Upper lobe of left lung (tissue), 6 donors: ENCODE data around the gene CARHSP1. TPM values are rescaled to one million over a fixed set of nuclear protein-coding genes. Genes with fewer than 3 reads are reported as not detected.
"Not testable (repeated sequence)": the region's sequence is repeated elsewhere in the genome, so short reads cannot be mapped to it uniquely, and the experiment has no call there.

Source experiments
- ATAC-seq, 2 donors: fragments of 200-7000 bp; cut with Tn5 transposase; one replicate each; pipeline ENCODE4 v1.9.1; 2022; ENCODE audit warnings: mild to moderate bottlenecking in 2 of 2, moderate library complexity in 2 of 2; ENCODE audit not compliant: low FRiP score in 2 of 2
- DNase-seq, 2 donors: peaks; one replicate each; pipeline ENCODE4 v3.0.0-alpha.2; 2019 to 2020
- H3K27ac ChIP-seq, 4 donors: fragments of 200-600 bp; sonication (generic); one replicate each; pipeline ENCODE4 v1.5.1; 2016 to 2019
- H3K27me3 ChIP-seq, 4 donors: fragments of 200-600 bp; sonication (generic); one replicate each; pipeline ENCODE4 v1.5.1; 2017 to 2019
- H3K36me3 ChIP-seq, 4 donors: fragments of 200-600 bp; sonication (generic); one replicate each; pipeline ENCODE4 v1.5.1; 2016 to 2019
- H3K4me1 ChIP-seq, 4 donors: fragments of 200-600 bp; sonication (generic); one replicate each; pipeline ENCODE4 v1.5.1; 2018 to 2019
- H3K4me3 ChIP-seq, 4 donors: fragments of 200-600 bp; sonication (generic); one replicate each; pipeline ENCODE4 v1.5.1; 2017 to 2019; ENCODE audit warnings: mild to moderate bottlenecking in 2 of 4, moderate library complexity in 1 of 4
- H3K9me3 ChIP-seq, 4 donors: fragments of 200-600 bp; sonication (generic); one replicate each; pipeline ENCODE4 v1.5.1; 2018 to 2019
- EP300 ChIP-seq, 4 donors: sonication (generic); formaldehyde crosslinking; IDR thresholded peaks; one replicate each; pipeline ENCODE4 v1.5.1; 2017; ENCODE audit warnings: antibody characterized with exemption in 4 of 4, control low read depth in 2 of 4
- POLR2A ChIP-seq, 4 donors: fragments of 450-650 bp; IDR thresholded peaks; one replicate each; pipeline ENCODE4 v1.5.1; 2016 to 2017; ENCODE audit warnings: antibody characterized with exemption in 4 of 4, mild to moderate bottlenecking in 2 of 4
- POLR2AphosphoS5 ChIP-seq, 2 donors: sonication (generic); formaldehyde crosslinking; IDR thresholded peaks; one replicate each; pipeline ENCODE4 v1.5.1; 2017; ENCODE audit warnings: antibody characterized with exemption in 2 of 2
- WGBS, 2 donors: methylation state at CpG; one replicate each; pipeline ENCODE4 v1.1.5; 2017 to 2018; 5-methylcytosine and 5-hydroxymethylcytosine counted together
- total RNA-seq, 6 donors: library from RNA; depleted of rRNA in 4 of 6; stranded (reverse); fragments of >200 nt in 4 of 6; gene quantifications; one replicate each; pipeline versions ENCODE4 v1.1.0 to v1.2.1, GENCODE V29; 2016 to 2021
- TF ChIP-seq, protein P1 (sequence below), 6 experiments: fragments of 450-650 bp in 4 of 6; fragments of 200-600 bp in 2 of 6; sonication (generic) in 2 of 6; IDR thresholded peaks; one replicate each; pipeline ENCODE4 v1.5.1; 2016 to 2019; ENCODE audit warnings: antibody characterized with exemption in 6 of 6
- donor health status: DM: no; HTN: no; CAD: no; lungs with moderate emphysema.
- donor health status: DM: no; HTN: yes; CAD: no; lungs with severe emphysema.

The CARHSP1 gene
- total RNA-seq, 6 donors from 2014 or later: 33.5 to 102 (median 75.3) TPM

DNA sequence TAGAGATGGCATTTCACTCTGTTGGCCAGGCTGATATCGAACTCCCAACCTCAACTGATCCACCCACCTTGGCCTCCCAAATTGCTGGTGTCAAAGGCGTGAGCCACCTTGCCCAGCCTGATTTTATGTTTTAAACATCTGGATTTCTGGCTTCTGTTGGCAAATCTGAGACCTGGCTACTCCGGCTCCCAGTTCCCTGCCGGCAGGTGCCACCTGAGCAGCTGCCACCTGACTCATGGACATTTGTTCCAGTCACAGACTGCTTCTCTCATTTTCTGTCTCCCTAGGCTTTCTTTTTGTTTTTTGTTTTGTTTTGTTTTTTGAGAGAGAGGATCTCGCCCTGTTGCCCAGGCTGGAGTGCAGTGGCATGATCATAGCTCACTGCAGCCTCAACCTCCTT lies 61.6 kb downstream of the CARHSP1 start:
- TF ChIP-seq, protein P1, sequence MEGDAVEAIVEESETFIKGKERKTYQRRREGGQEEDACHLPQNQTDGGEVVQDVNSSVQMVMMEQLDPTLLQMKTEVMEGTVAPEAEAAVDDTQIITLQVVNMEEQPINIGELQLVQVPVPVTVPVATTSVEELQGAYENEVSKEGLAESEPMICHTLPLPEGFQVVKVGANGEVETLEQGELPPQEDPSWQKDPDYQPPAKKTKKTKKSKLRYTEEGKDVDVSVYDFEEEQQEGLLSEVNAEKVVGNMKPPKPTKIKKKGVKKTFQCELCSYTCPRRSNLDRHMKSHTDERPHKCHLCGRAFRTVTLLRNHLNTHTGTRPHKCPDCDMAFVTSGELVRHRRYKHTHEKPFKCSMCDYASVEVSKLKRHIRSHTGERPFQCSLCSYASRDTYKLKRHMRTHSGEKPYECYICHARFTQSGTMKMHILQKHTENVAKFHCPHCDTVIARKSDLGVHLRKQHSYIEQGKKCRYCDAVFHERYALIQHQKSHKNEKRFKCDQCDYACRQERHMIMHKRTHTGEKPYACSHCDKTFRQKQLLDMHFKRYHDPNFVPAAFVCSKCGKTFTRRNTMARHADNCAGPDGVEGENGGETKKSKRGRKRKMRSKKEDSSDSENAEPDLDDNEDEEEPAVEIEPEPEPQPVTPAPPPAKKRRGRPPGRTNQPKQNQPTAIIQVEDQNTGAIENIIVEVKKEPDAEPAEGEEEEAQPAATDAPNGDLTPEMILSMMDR (IDR thresholded peaks at IDR 0.05): no peak
- TF ChIP-seq POLR2AphosphoS5 (IDR thresholded peaks at IDR 0.05) (no peak), POLR2A (IDR thresholded peaks at IDR 0.05) (no peak), EP300 (IDR thresholded peaks at IDR 0.05) (no peak)
- no peak overlapping the region for H3K4me3 ChIP-seq
- DNase-seq (no peak), ATAC-seq (no peak)
- H3K9me3 ChIP-seq: no peaks in the 10 kb centered on the region
- H3K27ac ChIP-seq: no peak overlapping the region
- no peaks in the 10 kb centered on the region for H3K27me3 ChIP-seq
- peaks cover 49 to 100% (median 87%) of the 10 kb centered on the region in 4 donors for H3K36me3 ChIP-seq
- no peaks in the 10 kb centered on the region for H3K4me1 ChIP-seq
- WGBS, 2 donors: 97 to 100% methylated on average over 5 of the region's 5 CpGs

DNA sequence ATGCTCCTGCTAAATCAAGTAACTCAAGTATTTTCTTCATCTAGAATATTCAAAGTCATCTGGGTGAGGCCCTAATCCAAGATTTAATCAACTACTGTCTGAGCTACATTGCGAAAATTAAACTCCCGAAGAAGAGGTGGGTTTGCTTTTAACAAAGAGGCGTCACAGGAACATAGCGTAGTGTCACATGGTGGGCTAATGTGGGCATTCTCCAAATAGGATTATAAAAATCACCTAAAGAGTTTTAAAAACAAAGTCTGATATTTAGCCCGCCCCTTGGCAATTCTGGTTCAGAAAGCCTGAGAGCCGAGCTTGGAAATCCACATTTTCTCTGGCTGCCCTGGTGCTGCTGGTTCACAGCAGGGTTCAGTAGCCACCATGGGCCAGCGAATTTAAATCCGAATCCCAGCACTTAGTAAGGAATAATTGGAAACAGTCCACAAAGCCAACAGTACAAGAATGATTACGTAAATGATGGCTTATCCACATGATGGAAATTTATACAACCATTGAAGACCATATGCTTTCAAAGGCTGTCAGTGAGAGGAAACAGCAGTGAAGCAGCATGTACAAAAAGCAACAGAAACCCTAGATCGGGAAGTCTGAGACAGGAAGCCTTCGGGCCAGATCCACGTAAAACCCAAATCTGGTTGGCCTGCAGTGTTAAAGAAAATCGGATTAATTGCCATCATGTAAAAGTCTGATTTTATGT lies 62.4 kb downstream of the CARHSP1 start:
- Histone ChIP-seq H3K36me3 (peaks cover 48 to 100% (median 86%) of the 10 kb centered on the region in 4 donors), H3K4me1 (no peaks in the 10 kb centered on the region), H3K27me3 (no peaks in the 10 kb centered on the region), H3K27ac (no peak overlapping the region), H3K4me3 (no peak overlapping the region), H3K9me3 (no peaks in the 10 kb centered on the region)
- WGBS, 2 donors: 85 to 94% methylated on average over 13 of the region's 13 CpGs
- DNase-seq (no peak), ATAC-seq (no peak)
- TF ChIP-seq POLR2A (IDR thresholded peaks at IDR 0.05): no peak
- no peak for TF ChIP-seq POLR2AphosphoS5 (IDR thresholded peaks at IDR 0.05)
- TF ChIP-seq, protein P1 (IDR thresholded peaks at IDR 0.05): no peak
- no peak for TF ChIP-seq EP300 (IDR thresholded peaks at IDR 0.05)

DNA sequence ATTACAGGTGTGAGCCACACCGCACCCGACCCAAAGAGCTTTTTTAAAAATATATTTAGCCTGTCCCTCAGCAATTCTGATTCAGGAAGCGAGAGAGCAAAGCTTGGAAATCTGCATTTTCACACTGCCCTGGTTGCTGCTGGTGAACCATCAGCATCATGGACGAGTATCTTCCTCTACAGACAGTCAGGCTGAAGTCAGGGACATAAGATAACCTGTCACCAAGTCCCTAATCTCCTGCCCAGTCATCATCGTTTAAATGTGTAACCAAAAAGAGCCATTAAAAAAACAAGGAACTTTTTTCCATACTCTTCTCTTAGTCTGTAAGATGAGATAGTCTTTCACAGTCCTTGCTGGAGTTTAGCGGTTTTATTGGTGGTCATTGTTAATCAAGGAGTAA lies 64.5 kb downstream of the CARHSP1 start:
- no peak for DNase-seq
- no peak overlapping the region for H3K27ac ChIP-seq
- peaks cover 6 to 9% (median 9%) of the 10 kb centered on the region in 4 donors for H3K4me1 ChIP-seq
- no peak overlapping the region for H3K4me3 ChIP-seq
- ATAC-seq: no peak
- TF ChIP-seq, protein P1 (IDR thresholded peaks at IDR 0.05): no peak
- TF ChIP-seq POLR2A (IDR thresholded peaks at IDR 0.05): no peak
- no peak for TF ChIP-seq EP300 (IDR thresholded peaks at IDR 0.05)
- no peak for TF ChIP-seq POLR2AphosphoS5 (IDR thresholded peaks at IDR 0.05)
- H3K36me3 ChIP-seq: peaks cover 37 to 87% (median 70%) of the 10 kb centered on the region in 4 donors
- H3K27me3 ChIP-seq: no peaks in the 10 kb centered on the region
- 88 to 89% methylated on average over 5 to 6 of the region's 6 CpGs for WGBS, 2 donors
- H3K9me3 ChIP-seq: no peaks in the 10 kb centered on the region

DNA sequence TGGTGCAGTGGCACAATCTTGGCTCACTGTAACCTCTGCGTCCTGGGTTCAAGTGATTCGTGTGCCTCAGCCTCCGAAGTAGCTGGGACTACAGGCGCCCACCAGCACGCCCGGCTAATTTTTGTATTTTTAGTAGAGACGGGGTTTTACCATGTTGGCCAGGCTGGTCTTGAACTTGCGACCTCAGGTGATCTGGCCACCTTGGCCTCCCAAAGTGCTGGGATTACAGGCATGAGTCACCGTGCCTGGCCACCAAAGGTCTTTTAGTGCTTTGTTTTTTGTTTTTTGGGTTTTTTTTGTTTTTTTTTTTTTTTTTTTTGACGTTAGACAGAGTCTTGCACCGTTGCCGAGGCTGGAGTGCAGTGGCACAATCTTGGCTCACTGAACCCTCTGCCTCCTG lies 65.1 kb downstream of the CARHSP1 start:
- not testable (repeated sequence) for H3K9me3 ChIP-seq, H3K27ac ChIP-seq, DNase-seq, H3K4me3 ChIP-seq, H3K27me3 ChIP-seq, ATAC-seq
- 94 to 95% methylated on average over 12 of the region's 12 CpGs for WGBS, 2 donors
- H3K36me3 ChIP-seq: peaks cover 33 to 82% (median 65%) of the 10 kb centered on the region in 4 donors
- H3K4me1 ChIP-seq: peaks cover 12 to 15% (median 15%) of the 10 kb centered on the region in 4 donors

Other genes with a start within 250 kb of the CARHSP1 start
- 100 to 1,000 TPM in 1 of 6 donors, 10 to 100 TPM in 5; 22.3 to 118 (median 36.5) TPM for gene METTL22, start 247.3 kb downstream of the CARHSP1 start, total RNA-seq
- 10 to 100 TPM in 2 of 6 donors, 1 to 10 TPM in 4; 4.7 to 22.0 (median 9.1) TPM for gene ABAT, start 194.4 kb downstream of the CARHSP1 start, total RNA-seq
- gene TMEM186, start 71.4 kb downstream of the CARHSP1 start, total RNA-seq: 10 to 100 TPM in 1 of 6 donors, 1 to 10 TPM in 5; 4.2 to 10.7 (median 6.9) TPM
- gene PMM2, start 71.2 kb downstream of the CARHSP1 start, total RNA-seq: 10 to 100 TPM; 27.2 to 37.1 (median 29.8) TPM
- not detected for gene LITAFD, start 13.3 kb upstream of the CARHSP1 start, total RNA-seq
- 100 to 1,000 TPM in 1 of 6 donors, 10 to 100 TPM in 5; 68.2 to 122 (median 72.2) TPM for gene USP7, start 94.9 kb upstream of the CARHSP1 start, total RNA-seq
- 10 to 100 TPM; 37.3 to 62.9 (median 46.0) TPM for gene HAPSTR1, start 222.6 kb upstream of the CARHSP1 start, total RNA-seq